Fibroblast of gingiva (primary cell): Measurements from ENCODE around the gene NRBP1.
A peak's percentile ranks its signal among the peaks of the same experiment; 100 is the strongest.

Experiments
- DNase-seq: peaks from one replicate; pipeline ENCODE4 v3.0.0-alpha.2; 2011; ENCODE audit warnings: low read depth

Gene NRBP1

DNA sequence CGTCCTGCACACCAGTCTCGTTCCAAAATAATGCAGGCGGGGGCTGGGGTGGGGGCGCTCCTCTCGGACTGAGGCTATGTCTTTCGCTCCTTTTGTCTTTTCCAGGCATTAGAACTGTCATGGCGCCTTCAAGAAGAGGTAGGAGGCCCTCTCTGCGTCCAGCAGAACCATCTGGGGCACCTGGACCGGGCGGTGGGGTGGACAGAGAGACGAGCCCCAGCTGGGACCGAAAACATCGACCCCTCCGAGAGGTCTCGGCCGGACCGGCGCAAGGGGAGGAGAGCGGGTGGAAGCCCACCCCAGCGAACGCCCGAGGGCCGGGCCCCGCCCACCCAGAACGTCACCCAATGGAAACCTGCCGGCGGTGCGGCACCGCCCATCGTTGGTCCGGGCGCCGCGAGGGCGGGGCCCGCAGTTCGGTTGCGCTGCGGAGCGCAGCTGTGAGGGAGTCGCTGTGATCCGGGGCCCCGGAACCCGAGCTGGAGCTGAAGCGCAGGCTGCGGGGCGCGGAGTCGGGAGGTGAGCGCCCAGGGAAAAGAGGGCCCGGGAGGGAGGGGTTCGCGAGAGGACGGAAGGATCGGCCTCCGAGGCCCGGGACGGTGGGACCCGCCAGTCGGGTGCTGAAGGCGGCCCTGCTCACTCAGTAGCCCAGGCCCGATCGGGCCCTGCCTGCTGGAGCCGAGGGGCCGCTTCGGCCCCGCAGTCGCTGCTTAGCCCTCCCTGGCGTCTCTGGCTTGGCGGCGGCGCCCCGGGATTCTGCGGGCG lies at the start of gene NRBP1:
Gene NRBP1 (plus strand): TSS at position 419 of the 765 bp plus-strand sequence. CDS start 4,643 bp downstream, outside the sequence.
- DNase-seq: peak; percentile 84

DNA sequence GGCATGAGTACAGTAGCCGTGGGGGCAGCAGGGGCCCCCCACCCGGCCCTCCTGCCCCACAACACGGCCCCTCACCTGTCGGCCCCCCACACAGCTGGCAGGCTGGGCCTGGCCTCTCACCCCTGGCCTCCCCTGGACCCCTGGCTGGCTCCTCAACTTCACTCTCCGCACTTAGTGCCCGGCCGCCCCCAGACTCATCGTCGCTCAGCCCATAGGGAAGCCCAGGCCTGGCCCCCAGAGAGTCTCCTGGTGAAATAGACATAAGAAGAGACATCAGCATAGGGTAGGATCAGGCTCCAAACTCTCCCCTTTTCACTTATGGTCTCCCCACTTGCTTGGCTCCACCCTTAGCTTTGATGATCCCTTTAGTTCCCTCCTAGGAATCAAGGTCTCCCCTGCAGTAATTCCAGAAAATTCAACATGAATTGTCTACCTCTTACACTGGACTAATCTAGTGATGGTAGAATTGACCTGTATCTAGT lies 49.6 kb upstream of the NRBP1 start:
- no peak for DNase-seq

DNA sequence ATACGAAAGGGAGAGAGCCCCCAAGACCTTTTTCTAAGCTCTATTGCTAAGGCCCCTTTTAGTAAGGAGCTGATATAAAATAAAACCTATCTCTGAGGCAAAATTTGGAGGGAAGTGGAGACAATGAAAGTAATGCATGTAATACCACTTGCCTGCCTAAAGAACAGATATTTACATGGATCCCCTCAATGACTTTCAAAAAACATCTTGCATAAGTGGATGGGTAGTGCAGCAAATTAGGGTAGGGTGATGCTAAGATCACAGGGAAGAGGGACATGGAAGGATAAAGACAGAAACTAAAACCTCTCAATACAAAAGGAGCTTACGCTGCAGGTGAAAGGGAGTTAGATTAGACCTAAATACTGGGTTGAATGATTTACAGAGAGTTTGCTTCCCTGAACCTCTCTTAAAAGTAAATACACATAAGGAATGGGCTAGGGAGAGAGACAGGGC lies 49.0 kb upstream of the NRBP1 start:
- DNase-seq: no peak

GRCh38 chr2:27379836-27380625 lies 48.4 kb upstream of the NRBP1 start:
- DNase-seq: peak; percentile 21

GRCh38 chr2:27380626-27381545 lies 47.5 kb upstream of the NRBP1 start, which contains the start of gene ZNF513:
Gene ZNF513 (minus strand): TSS chr2:27380734. CDS start chr2:27380526, 208 bp downstream.
- peak; percentile 97 for DNase-seq

DNA sequence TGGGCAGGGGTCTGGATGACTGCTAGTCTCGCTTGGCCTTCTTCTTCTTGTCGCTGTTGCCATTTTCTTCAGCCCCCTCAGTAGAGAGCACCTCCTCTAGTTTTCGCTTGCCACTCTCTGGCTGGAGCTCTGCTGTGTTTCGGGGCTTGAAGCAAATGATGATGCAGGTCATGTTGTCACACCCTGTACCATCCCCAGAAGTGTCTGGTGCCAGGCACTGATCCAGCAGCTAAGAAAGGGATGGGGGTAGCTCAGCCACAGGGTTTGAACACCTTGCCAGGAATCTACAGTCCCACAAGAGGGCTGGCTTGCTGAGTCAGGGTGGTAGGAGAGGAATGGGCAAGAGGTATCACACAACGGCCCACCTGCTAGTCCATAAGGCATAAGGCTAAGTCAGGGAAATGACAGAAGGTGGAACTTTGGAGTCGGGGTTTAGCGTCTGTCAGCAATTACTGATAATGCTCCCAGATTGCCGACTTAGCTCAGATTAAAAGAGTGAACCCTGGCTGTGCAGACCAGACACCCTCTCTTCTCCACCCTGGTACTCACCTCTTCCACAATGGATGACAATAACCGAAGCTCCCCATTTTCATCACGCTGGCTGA lies 46.8 kb upstream of the NRBP1 start:
- DNase-seq: no peak

GRCh38 chr2:27390822-27391679 lies 37.4 kb upstream of the NRBP1 start:
- no peak for DNase-seq

GRCh38 chr2:27393225-27393624 lies 35.2 kb upstream of the NRBP1 start:
- DNase-seq: no peak

DNA sequence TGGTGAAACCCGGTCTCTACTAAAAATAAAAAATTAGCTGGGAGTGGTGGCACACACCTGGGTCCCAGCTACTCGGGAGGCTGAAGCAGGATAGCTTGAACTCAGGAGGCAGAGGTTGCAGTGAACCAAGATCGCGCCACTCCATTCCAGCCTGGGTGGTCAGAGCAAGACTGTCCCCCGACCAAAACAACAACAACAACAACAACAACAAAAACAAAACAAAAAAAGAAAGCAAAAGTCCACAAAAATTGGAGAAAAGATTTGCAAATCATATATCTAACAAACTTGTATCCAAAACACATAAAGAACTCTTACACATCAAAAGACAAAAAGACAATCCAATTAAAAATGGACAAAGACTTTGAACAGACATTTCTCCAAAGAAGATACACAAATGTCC lies 29.5 kb upstream of the NRBP1 start:
- DNase-seq: no peak

DNA sequence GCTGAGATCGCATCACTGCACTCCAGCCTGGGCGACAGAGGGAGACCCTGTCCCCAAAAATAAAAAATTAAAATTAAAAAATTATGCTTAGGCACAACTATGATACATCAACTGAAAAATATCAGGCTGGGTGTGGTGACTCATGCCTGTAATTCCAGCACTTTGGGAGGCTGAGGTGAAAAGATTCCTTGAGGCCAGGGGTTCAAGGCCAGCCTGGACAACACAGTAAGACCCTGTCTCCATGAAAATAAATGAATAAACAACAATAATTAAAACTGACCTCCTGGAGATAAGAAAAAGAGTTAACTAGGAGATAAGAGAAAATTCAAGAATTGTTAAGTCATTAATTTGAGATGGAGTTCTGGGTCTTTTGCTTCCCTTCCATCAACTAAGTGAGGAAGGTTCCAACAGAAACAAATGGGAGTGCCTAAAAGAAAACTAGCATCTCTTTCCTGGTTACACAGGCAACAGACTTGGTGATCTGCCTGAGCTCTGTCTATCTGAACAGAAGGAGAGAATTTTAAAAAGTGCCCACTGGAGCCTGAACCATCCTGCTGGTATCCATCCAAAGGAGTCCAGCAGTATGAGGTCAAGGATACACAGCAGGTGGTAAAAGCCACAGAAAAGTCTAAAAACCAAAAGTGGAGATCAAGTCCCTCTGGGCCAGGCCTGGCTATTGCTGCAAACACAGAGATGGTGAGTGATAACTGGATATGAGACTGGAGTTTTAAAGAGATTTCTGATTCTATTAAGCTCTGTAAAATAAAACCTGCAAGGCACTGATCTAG lies 27.9 kb upstream of the NRBP1 start:
- no peak for DNase-seq

GRCh38 chr2:27407798-27408491 lies 20.5 kb upstream of the NRBP1 start:
- DNase-seq: peak; percentile 34

DNA sequence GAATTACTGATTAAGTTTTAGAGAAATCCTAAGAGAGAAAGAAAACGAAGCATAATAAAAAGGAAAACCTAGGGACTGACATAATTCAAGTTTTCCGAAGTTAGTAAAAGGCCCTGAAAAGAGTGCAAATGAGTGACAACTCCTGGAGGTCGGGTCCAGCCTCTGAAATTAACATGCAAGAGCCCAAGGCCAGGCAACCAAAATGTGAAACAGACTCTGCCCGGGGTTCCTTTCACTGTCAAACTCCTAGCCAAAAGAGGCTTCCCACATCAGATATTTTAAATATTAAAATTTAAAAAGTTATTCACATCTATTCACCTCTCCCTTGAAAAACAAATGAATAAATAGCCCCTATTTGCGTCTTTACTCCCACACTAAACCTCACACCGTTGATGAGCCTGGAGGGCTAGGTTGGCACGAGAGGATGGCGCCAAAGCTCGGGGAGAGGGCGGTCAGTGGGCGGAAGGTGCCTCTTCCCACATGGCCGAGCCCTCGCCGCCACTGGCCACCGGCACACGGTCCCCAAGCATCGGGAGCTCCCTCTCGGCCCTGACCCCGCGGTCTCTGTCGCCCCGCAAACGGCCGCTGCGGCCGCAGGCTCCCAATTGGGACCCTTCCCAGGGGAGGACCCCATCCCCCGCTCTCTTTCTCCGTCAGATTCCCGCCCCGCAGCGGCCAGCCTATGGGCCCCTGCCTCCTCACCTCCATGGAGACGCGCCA lies 19.7 kb upstream of the NRBP1 start:
- DNase-seq: no peak

- DNase-seq: peak; percentile 90
Observed at GRCh38 chr2:27409321-27410073, 18.9 kb upstream of the NRBP1 start, which contains the start of gene PPM1G. Gene PPM1G (minus strand): TSS chr2:27409591. CDS start chr2:27409422, 169 bp downstream.

DNA sequence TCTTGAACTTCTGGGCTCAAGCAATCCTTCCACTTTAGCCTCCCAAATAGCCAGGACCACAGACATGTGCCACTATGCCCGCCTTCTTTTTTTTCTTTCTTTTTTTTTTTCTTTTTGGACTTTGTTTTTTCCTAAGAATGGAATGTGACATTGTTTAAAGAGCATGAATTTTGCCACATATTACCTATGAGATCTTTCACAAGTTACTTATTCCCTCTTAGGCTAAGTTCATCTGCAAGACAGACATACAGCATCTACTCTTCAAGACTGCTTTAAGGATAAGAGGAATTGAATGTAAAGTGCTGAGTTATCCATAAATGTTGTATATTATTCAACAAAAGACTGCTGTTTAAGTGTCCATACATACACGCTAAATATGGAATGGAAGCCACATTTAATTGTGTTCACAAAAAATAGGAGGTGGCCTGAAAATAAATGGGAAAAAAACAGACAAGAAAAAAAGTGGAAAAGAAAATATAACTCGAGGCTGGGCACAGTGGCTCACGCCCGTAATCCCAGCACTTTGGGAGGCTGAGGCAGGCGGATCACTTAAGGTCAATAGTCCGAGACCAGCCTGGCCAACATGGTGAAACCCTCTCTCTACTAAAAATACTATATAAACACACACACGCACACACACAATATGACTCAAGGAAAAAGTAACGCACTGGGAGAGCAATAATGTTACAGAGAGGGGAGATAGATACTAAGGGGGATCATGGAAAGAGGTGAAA lies 15.8 kb upstream of the NRBP1 start:
- DNase-seq: no peak

- no peak for DNase-seq
Observed at GRCh38 chr2:27416151-27416550, 12.3 kb upstream of the NRBP1 start.

DNA sequence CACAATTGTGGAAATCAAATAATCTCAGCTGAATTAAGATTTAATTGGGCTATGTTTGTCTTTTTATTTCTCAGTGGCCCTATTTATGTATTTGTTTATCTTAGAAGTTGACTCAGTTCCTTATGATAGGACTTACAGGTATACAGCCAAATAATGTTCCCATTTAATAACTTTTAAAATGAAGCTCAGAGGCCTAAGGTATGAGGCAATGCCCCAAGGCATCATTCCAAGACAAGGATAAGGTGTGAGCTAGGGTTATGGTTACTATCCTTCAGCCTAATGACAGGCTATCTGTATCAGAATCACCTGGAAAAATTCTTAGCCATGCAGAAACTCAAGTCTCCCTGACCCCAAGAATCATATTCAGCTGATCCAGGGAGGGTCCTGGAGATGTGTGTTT lies 7.4 kb upstream of the NRBP1 start:
- no peak for DNase-seq
